Stimulated activated CD4-positive, alpha-beta T cell treated with anti-CD3 and anti-CD28 coated beads, Interleukin-15, amount 100 ng/mL, for 24 hours (primary cell): Measurements from ENCODE around the gene ADGRG1.
A peak's percentile ranks its signal among the peaks of the same experiment; 100 is the strongest.
"Not testable (repeated sequence)": the region's sequence is repeated elsewhere in the genome, so short reads cannot be mapped to it uniquely, and the experiment has no call there.

Experiments
- DNase-seq: peaks from one replicate; pipeline ENCODE4 v3.0.0-alpha.2; 2020

Gene ADGRG1

DNA sequence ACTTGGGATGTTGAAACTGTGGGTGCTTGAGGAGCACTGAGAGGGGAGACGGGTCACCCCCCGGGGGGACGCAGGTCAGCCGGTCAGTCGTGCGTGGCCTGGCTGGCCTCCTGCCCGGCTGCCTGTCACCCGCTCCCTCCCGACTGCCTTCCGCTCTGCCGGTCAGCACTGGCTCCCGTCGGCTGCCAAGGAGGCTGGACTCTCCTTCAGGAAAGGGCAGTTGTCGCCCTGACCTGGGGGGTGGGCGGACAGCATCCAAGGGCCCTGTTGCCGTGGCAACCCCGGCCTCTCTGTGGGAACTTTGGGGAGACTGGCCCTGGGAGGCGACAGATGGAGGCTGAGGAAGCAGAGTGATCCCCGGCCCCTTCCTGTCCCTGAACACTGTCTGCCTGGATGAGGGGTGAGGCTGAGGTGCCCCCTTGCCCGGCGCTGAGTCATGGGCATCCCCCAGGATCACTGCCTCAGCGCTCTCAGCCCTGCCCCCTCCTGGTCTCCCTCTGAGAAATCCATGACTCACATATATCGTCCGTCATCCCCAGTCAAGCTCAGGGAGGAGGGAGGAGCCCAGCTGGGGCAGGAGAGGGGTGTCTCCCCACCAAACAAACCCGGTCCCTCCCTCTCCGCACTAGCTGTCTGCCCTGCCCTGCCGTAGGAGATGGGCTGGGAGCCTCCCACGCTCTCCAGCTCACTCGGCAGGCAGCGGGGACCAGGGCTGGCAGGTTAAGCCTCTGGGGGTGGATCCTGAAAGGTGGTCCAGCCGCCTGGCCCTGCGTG is at the start of gene ADGRG1:
ADGRG1 (plus strand) TSS at position 623 of the 774 bp plus-strand sequence. CDS start 21,658 bp downstream, outside the sequence.
- peak; percentile 75 for DNase-seq

DNA sequence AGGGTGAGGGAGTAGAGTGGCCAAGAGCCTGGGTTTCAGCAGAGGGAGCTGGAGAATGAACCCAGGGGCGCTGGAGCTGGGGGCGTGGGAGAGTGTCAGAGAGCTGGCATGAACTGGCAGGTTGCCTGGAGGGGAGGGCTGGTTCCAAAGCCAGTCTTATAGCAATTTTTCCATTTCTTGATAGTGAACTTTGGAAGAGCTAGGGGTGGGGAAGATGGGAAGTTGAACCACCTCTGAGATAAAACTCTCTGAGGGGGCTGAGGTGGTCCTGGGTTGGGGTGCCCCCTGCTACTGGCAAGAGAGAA is 49.1 kb upstream of the ADGRG1 start:
- no peak for DNase-seq

DNA sequence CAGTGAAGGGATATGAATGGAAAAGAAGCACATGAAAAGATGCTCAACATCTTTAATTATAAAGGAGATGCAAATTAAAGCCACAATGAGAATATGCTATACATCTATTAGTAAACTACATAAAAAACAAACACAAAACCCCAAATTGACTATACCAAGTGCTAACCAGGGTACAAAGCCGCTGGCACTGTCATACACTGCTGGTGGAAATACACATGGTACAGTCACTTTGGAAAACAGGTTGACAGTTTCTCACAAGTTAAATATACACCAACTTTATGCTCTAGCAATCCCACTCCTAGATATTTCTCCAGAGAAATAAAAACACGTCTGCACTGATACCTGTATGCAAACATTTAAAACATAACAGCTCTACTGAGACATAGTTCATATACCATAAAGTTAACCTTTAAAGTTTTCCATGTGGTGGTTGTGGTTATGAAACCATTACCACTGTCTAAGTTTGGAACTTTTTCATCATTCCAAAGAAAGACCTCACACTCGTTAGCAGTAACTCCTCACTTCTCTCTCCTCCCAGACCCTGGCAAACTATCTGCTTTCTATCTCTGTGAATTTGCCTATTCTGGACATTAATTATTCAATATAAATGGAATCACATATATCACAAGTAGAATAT is 43.3 kb upstream of the ADGRG1 start:
- DNase-seq = no peak

DNA sequence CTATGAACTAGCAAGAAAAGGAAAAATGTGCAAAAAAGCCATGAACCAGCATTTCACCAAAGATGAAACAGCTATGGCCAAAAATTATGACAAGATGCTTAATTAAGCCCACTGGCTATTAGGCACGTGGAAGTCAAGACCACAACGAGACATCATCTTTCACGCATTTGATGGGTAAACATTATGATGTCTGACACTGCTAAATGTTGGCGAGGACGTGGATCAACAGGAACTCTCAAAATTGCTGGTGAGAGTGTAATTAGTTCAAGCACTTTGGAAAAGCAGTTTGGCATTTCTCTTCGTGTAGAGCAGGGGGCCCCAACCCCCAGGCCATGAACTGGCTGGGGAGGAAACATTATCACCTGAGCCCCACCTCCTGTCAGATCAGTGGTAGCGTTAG is 39.6 kb upstream of the ADGRG1 start:
- DNase-seq = no peak

DNA sequence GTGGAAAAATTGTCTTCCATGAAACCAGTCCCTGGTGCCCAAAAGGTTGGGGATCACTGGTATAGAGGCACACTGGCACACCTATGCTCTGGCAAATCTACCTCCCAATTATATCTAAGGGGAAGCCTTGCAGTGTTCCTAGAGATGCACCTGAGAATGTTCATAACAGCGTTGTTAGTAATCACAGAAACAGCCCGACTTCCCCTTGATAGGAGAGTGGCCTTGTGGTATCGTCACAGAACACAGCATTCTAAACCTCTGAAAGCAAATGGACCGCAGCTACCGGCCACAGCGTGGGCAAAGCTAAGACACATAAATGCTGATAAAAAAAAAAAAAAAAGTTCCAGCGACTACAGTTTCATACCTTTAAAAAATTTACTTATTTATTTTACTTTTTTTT is 39.1 kb upstream of the ADGRG1 start:
- DNase-seq = no peak

DNA sequence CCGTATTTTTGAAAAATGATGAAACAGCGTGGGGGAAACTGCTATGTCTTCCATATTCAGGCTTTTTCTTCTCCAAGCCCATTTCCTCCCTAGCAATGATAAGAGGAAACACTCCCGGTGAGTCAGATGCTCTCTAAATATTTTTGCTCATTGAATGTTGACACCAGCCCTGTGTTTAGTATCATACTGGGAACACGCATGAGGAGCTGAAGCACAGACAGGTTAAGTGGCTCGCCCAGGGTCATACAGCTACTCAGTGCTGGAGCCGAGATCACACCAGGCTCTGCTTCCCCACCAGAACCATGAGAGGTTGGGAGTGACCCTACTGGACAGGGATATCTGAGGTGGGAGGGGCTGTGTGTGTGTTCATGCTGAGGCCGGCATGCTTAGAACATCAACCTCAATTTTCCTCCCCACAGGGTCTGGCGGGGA is 37.8 kb upstream of the ADGRG1 start:
- no peak for DNase-seq

DNA sequence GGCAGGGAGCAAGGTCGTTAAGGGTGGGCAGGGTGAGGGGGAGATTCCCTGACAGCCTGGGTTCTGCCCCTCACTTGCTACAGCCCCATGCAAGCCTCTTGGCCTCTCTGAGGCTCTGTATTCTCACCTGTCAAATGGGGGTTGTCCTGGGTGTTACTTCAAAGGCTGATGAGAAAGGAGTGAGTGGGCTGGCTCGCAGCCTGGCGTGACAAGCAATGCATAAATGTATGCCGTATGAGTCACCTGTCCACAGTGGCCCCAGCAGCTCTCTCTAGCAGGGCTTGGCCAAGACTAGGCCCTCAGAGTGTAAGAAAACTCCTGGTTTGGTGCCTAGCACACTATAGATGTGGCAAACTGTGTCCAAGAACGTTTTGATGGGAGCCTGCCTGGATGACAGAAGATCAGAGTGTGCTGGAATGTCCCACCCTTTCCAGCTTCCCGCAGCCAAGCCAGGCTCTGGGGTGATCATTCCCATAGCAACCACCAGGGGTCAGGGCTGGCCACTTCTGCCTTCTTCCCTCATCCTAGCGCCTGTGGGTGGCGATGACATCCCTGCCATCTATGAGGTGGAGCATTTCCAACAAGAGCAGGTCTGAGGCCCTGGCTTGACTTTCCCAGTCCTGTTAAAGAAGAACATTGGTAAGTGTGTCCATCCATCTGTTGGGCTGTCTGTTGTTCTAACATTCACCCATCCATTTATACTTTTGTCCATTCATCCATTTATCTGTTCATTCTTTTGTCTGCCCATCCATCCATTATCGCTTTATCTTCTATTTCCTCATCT is 37.2 kb upstream of the ADGRG1 start:
- peak; percentile 84 for DNase-seq

DNA sequence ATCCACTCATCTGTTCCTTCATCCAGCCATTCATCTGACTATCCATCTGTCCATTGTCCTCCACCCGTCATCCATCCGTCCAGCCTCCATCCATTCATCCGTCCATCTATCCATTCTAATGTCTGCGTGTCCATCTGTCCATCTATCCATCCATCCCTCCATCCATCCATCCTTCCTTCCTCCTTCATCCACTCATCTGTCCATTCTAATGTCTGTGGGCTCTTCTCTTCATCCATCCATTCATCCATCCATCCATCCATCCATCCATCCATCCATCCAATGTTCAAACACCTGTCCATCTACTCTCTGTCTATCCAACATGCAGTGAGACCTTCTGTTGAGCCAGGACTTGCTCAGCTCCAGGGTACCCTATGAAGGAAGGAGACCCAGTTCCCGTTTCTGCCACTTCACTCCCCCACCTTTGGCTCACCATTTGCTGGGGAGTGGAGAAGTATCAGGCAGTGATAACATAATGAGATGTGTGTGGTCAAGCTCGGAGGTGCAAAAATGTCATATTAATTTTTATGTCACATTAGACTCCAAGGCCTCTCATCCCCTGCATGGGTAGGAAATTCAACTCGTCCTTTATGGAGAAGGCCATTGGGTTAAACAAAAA is 36.5 kb upstream of the ADGRG1 start:
- DNase-seq = no peak

DNA sequence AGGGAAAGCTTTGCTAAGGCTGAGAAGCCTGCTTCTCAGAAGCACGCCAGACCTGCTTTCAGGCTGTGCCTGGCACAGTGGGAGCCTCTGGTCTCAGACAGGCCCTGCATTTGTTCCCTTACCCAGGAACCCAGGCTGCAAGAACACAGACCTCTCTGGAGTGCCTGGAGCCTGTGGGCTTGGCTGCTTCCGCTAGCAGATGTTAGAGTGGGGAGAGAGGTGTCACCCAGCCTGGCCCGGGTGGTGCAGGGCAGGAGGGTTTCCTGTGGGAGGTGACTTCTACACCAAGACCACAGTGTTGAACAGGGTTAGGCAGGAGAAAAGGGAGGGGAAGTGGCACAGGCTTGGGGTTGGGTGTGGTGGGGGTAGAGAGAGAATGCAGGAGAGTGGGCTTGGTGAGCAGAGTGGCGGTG is 35.8 kb upstream of the ADGRG1 start:
- DNase-seq = peak; percentile 72

DNA sequence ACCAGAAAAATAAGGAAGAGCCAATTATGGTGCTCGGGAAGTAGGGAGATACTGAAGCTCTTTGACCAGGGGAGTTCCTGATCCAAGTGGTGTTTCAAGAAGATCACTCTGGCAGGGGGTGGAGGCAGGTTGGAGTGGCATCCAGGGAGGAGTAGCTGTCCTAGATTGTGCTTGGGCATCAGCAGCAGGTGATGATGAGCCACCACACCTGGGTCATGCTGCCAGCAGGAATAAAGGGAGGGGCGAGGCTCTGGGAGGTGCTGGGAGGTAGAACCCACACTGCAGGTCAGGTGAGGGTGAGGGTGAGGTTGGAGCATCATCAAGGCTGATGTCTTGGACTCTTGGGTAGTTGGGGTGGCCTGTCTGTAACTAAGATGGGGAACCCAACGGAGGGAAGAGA is 35.4 kb upstream of the ADGRG1 start:
- DNase-seq = no peak

DNA sequence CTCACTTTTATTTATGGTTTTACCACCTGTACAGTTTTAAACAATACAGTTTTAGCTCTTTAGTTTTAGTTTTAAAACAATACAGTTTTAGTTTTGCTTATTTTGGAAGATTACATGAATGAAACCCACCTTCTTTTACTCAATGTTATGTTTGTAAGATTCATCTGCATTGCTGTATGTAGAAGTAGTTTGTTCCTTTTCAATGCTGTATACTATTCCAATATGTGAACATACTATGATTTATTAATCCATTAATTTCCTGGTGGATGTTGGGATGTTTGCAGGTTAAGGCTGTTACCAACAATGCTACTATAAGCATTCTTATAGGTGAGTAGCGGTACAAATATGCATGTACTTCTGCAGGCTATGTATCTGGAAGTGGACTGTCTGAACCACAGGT is 34.4 kb upstream of the ADGRG1 start:
- no peak for DNase-seq

DNA sequence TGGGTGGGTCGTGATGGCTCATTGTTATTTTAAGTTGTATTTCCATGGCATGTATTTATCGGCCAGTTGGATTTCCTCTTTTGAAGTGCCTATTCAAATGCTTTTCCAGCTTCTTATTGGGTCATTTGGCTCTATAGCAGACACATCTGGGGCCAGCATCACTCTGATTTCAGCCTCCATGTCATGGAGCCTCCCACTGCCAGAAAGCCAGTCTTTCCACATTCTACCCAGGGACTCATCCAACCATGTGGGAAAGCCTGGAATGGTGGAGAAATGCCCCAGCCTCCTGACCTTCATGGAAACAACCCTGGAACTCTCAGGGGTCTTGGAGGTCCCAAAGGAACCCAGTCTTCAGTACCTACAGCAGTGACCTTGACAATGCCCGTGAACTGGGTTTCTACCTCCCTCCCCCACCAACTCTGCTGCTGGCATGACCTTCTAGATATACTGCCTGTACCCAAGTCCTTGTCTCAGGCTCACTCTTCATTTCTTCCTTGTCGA is 33.8 kb upstream of the ADGRG1 start:
- DNase-seq = no peak

DNA sequence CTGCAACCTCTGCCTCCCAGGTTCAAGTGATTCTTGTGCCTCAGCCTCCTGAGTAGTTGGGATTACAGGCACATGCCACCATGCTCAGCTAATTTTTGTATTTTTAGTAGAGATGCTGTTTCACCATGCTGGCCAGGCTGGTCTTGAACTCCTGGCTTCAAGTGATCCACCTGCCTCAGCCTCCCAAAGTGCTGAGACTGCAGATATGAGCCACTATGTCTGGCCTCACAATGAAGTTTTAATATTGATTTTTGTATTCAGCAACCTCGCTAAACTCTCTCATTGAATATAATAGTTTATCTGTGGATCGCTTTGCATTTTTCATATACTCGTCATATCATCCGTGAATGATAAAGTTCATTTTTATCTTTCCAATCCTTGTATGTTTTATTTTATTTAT is 32.2 kb upstream of the ADGRG1 start:
- DNase-seq = not testable (repeated sequence)

DNA sequence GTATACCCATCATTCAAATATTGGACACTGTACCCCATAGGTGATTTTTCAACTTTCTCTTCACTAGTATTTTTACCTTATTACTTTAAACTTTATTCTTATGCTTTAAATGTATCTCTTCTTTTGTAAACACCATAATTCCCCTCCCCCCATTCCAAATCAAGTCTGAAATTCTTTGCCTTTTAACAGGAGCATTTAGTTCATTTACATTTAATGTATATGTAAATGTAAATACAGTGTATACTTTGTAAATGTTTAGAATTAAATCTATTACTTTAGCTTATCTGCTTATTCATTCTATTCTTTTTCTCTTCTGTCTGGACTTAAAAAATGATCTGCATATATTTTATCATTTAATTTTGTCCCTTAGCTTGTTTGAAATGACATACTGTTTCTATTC is 30.0 kb upstream of the ADGRG1 start:
- no peak for DNase-seq

DNA sequence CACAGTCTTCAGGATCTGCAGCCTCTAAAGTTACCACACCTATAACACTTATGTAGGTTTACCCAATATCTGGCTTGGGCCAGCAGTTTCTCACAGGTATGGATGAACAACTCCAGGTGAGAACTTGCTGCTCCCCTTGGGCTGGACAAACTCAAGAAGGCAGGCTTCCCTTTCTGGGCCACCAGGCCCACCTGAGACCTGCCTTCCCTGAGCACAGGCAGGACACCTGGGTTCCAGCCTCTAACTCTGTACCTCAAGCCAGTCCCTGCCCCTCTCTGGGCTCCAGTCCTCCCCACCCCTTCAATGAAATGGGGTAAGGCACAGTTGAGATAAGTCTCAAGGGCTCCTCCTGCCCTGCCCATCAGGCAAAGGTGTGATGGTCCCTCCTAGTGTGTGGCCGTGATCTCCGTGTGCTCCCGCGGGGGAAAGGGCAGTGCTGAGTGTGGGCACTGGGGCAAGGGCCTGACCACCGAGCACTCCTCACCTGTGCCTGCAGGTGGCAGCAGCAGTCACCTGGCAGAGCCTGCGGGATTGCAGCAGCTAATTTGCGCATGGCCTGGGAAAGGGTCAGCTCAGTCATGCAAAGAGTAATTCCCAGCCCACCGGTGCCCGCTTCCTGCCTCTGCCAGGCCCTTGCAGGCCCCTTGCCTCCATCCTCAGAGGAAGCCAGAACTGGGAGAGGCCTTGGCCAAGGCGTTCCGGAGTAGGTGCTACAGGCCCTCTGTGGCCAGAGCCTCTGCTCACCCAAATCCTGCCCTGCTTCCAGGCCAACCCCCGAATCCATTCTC is 28.2 kb upstream of the ADGRG1 start:
- DNase-seq = peak; percentile 68

DNA sequence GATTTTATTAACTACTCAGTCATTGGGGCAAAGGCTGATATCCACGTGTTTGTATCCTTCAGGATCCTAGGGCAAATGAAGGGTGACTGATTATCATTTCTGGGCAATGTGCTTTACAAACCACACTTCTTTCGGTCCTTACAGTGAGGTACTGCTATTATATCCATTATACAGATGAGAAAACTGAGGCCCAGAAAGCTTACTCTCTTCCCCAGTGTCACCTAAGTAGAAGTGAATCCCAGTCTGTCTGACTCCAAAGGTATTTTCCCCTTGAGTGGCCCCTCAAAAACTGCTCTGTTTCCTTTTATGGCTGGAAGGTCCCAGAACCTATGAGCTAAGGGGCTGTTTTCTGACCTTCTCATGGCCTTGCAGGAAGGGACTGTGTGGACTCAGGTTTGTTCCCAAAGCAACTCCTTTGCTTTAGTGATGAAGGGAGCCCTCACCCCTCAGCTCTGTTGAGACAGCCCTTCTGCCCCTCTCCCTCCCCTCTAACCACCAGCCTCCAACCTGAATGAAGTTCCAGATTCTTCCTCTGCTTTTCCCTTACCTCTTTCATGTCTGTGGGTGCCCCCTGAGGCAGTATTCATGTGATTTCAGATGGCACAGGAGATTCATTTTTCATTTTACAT is 27.4 kb upstream of the ADGRG1 start:
- no peak for DNase-seq

DNA sequence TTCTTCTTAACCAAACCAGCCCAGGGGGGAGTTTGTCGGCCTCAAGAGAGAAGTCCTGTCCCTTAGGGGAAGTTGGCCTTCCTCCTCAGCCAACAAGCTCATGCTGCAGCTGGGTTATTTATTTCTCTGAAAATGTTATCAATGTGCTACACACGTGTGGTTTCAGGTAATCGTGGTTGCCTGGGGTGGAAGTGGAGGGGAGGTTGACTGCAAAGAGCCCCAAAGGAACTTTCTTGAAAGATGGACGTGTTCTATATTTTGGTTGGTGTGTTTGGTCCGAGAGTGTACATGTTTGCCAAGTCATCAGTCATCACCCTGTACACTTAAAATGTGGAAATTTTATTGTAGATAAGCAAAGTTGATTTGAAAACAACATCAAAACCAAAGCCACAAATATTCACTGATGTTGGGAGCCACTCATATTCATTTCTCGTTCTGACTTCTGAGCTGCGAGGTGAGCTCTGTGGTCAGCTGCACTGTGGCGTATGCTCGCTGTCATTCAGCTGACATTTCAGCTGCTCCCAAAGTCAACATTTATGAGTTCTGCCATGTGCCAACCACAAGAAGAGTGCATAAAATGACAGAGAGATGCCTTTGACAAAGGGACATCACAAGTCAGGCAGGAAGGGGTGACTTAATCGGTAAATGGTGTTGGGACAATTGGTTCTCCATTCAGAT is 26.5 kb upstream of the ADGRG1 start:
- DNase-seq = peak; percentile 74

DNA sequence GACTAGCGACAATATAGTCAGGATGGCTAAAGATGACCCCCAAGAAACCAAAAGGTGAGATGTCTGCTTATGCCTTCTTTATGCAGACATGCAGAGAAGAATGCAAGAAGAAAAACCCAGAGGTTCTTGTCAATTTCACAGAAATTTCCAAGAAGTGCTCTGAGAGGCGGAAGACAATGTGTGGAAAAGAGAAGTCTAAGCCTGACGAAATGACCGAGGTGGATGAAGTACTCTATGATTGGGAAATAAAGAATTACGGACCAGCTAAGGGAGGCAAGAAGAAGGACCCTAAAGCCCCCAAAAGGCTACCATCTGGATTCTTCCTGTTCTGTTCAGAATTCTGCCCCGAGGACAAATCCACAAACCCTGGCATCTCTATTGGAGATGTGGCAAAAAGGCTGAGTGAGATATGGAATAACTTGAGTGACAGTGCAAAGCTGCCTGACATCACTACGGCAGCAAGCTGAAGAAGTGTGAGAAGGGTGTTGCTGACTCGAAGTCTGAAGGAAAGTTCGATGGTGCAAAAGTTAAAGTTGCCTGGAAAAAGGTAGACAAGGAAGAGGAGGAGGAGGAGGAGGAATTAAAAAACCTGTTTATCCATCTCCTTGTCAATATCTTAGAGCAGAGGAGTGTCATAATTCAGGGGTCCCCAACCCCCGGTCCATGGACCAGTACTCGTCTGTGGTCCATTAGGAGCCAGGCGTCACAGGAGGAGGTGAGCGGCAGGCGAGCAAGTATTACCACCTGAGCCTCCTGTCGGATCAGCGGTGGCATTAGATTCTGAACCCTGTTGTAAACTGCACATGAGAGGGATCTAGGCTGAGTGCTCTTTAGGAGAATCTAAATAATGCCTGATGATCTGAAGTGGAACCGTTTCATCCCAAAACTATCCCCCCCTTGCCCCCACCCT is 25.1 kb upstream of the ADGRG1 start:
- DNase-seq = no peak

DNA sequence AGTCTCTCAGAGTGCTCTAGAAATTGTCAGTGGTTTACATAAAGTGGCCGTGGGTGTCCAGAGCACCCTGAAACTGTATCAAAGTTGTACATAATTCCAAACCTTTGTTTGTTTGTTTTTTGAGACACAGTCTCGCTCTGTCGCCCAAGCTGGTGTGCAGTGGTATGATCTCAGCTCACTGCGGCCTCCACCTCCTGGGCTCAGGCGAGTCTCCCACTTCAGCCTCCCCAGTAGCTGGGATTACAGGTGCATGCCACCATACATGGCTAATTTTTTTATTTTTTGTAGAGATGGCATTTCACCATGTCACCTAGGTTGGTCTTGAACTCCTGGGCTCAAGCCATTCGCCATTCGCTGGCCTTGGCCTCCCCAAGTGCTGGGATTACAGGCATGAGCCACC is 24.3 kb upstream of the ADGRG1 start:
- no peak for DNase-seq

DNA sequence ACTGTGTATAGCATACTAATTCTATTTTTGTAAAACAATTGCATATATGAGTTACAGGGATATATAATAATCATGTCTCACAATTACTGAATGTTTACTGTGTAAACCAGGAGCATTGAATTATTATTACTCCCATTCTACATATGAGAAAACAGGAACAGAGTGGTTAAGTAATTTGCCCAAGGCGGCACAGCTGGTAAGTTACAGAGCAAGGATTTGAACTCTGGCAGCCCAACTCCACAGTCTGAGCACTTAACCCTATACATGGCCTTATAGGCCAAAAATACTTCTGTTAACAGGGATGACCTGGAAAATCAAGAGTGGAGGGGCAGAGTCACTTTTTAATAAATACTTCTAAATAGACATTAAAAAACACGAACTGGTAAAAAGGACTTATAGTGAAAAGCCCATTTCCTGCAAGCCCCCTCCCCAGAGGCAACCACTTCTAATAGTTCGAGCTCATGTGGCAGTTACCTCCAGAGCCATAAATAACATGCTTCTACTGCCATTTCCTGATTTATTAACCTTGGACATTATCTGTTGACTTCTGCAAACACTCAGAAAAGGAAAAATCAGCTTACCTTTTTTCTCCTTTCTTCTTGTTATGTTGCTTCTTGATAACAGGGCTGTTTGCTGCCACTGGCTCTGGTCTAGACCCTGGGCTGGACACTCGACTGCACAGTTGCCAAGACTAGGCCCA is 22.1 kb upstream of the ADGRG1 start:
- no peak for DNase-seq
